AG09319 (cell line): Measurements from ENCODE around the gene ERC2.
A peak's percentile ranks its signal among the peaks of the same experiment; 100 is the strongest.

Experiments
- DNase-seq: peaks from one replicate; pipeline ENCODE4 v3.0.0-alpha.2; 2010; ENCODE audit warnings: low read depth; ENCODE audit errors: extremely low read depth
- TF ChIP-seq, protein P1 (sequence below): IDR thresholded peaks from 2 replicates; pipeline ENCODE4 v1.5.1; 2011; ENCODE audit warnings: low read depth, mild to moderate bottlenecking, inconsistent platforms, low read length, moderate library complexity

Gene ERC2

DNA sequence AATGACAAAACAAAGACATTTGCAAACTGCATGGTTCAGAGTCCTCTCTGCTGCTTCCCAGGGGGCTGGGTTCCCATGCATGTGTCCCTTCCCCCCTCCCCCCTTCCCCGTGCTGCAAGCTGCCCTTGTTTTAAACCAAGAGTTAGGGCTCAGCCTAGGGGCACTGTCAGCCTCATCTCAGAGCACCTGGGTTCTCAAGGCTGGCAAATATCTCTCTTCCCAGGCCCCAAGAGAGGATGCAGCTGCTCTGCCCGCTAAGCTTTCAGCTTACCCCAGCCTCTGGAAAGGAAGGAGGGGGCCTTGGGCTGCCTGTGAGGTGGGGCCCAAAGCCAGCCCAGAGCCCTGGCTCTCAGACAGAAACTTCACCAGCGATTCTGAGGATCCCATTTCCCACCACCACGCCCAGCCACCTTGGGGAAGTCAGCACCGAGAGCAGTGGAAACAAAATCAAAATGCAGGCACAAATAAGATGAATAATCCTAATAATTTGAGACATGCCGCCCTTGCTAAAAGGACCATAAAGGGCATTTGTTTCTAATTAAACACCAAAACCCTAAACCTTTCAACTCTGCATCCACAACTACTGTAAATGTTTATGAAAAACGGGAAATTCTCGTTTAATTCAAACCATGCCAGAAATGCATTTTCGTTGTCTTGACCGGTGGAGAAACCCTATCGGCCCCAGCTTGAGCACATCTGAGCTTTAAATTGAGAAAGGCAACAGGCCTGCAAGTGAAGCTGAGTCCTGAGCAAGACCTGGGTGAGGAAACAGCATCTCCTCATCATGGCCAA is 913.4 kb downstream of the ERC2 start:
- DNase-seq = peak; percentile 28
- TF ChIP-seq, protein P1, sequence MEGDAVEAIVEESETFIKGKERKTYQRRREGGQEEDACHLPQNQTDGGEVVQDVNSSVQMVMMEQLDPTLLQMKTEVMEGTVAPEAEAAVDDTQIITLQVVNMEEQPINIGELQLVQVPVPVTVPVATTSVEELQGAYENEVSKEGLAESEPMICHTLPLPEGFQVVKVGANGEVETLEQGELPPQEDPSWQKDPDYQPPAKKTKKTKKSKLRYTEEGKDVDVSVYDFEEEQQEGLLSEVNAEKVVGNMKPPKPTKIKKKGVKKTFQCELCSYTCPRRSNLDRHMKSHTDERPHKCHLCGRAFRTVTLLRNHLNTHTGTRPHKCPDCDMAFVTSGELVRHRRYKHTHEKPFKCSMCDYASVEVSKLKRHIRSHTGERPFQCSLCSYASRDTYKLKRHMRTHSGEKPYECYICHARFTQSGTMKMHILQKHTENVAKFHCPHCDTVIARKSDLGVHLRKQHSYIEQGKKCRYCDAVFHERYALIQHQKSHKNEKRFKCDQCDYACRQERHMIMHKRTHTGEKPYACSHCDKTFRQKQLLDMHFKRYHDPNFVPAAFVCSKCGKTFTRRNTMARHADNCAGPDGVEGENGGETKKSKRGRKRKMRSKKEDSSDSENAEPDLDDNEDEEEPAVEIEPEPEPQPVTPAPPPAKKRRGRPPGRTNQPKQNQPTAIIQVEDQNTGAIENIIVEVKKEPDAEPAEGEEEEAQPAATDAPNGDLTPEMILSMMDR = no peak

DNA sequence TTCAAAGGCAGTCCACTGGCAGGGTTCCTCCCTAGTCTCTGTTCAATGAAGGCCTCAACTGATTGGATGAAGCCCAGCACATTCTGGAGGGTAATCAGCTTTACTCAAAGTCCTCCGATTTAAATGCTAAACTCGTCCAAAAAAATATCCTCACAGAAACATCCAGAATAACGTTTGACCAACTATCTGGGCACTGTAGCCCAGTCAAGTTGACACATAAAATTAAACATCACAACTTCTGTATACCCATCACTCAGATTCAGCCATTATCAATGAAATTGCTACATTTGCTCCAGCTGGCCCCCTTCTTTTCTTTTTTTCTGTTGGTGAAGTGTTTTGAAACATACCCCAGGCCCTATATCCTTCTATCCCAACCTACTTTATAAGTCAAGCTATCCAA is 916.6 kb downstream of the ERC2 start:
- TF ChIP-seq, protein P1 = no peak
- no peak for DNase-seq

DNA sequence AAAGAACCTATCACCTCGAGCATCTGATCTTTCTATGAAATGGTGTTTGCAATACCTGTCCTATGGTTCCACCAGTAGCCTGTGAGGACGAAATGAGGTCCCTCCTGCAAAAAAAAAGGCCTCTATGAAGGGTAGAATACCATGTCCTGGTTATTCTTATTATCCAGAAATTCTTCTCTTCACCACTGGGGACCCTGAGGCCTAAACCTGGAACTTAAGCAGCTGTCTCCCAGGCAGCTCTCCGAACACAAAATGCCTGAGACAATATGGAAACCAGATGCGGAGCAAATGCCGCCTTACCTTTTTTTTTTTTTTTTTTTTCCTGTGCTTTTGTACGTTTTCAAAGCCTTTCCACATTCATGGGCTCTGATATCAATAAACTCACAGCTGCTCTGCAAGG is 919.1 kb downstream of the ERC2 start:
- peak; percentile 34 for DNase-seq
- TF ChIP-seq, protein P1 = peak; percentile 48

DNA sequence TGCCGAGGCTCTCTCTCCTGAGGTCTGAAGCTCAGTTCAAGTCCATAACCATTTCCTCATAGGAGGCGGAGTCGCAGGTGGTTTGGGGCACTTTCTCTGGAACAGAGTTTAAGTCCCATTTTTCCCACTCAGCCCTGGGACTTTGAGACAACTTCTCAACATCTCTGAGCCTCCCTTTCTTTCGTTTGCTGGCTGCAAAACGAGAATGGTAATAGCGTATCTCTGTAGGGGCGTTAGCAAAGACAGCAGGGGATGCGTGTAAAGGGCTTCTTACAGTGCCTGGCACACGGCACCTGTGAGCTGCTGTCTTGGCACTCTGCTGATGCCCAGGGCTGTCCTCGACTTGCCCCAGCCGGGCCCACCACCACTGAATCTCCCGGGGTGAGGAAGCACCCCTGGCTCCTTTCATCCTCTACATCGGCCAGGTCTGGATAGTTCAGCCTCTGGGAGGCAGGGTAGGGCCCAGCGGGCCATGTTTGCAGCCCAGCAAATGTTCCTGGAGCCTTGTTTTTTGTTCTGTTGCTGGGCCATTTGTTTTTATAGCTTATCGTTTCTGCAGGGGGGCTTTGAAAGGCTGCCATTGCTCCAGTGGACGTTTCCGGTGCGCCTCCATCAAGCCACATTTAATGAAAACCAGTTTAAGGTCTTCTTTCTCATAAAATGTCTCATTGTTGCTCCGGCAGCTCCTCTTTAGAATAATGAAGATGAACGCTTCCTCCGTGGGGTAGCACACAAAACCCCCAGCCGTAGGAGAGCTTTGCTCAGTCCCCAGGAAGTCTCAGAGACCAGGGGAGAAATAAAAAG is 921.2 kb downstream of the ERC2 start:
- DNase-seq = no peak
- TF ChIP-seq, protein P1 = no peak

DNA sequence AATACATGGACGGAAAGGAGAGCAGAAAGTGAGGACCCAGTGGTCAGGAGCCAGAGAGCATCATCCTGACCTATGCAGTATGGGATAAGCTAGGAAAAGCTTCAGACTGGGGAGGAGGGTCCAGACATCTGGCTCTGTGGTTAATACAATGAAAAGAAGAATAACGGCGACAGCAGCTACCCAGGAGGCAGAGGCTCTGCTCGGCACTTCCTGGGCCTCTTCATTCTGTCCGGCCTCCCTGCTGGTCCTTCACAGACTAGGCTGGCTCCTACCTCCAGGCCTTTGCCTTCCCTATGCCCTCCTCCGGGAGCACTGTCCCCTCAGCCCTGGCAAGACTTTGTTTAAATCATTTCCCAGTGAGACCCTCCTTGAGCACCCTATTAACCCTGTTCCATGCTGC is 922.3 kb downstream of the ERC2 start:
- DNase-seq = no peak
- TF ChIP-seq, protein P1 = no peak

DNA sequence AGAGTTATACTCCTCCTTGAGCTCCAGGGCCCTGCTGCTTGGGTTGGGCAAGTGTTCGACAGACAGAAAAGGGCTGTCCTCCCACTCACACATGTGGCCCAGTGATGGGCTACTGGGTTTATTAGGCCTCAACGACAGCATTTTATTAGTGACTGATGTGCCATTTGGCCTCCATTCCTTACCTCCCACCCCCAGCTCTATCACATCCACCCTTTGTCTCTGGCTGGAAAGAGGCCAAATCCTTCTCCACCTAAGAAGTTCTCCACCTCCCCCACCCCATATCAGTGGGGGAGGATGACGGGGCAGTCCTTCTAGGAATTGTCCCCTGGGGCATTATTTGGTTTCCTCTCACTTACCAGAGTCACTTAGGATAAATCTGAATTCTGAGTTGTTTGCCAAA is 924.0 kb downstream of the ERC2 start:
- TF ChIP-seq, protein P1 = no peak
- DNase-seq = no peak

DNA sequence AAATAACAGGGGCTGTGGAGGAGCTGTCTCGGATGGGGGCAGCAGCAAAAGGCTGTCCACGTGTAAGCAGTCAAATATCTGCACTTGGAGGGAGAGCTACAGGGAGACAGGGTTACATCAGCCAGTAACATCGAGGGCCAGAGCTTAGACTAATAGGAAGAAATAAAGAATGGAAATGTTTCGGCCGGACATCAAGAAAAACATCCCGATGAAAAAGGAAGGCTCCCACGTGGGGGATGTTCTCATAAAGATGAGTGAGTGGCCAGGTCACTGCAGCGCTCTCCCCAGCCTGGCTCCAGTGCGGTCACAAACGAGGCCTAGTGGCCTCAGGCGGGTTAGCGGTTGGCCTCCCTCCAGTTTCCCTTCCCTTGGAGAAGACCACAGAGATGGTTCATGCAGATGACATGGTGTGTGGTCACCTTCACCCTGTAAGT is 925.1 kb downstream of the ERC2 start:
- no peak for DNase-seq

More for the DNA sequence above, 925.1 kb downstream of the ERC2 start:
- TF ChIP-seq, protein P1 = no peak
